Endodermal cell (in vitro differentiated cells): ENCODE data around the gene RPL21. TPM values are rescaled to one million over a fixed set of nuclear protein-coding genes. Genes with fewer than 3 reads are reported as not detected.
"Not testable (repeated sequence)": the region's sequence is repeated elsewhere in the genome, so short reads cannot be mapped to it uniquely, and the experiment has no call there.

ENCODE experiments used
- DNase-seq: peaks from one replicate; pipeline ENCODE4 v3.0.0-alpha.2; 2017
- H3K27ac ChIP-seq: 2 replicates; pipeline ENCODE4 v1.5.1; 2013; ENCODE audit warnings: mild to moderate bottlenecking, low read depth, low read length, moderate library complexity
- H3K27me3 ChIP-seq: 2 replicates; pipeline ENCODE4 v1.6.1; 2013; ENCODE audit warnings: mild to moderate bottlenecking, low read length, moderate library complexity; ENCODE audit not compliant: insufficient read depth, control insufficient read depth, poor library complexity, severe bottlenecking
- H3K36me3 ChIP-seq: 2 replicates; pipeline ENCODE4 v1.7.0; 2013; ENCODE audit warnings: mild to moderate bottlenecking, low read length, moderate library complexity; ENCODE audit not compliant: control insufficient read depth, insufficient read depth
- H3K4me1 ChIP-seq: one replicate; pipeline ENCODE4 v1.7.0; 2013; ENCODE audit warnings: low read length; ENCODE audit not compliant: control insufficient read depth, insufficient read depth
- H3K4me3 ChIP-seq: 2 replicates; pipeline ENCODE4 v1.5.1; 2013; ENCODE audit warnings: mild to moderate bottlenecking, low read length, moderate library complexity
- H3K9ac ChIP-seq: 2 replicates; pipeline ENCODE4 v1.6.1; 2013; ENCODE audit warnings: mild to moderate bottlenecking, low read length, moderate library complexity; ENCODE audit not compliant: poor library complexity, severe bottlenecking; ENCODE audit errors: extremely low read depth
- H3K9me3 ChIP-seq: 2 replicates; pipeline ENCODE4 v1.6.1; 2013; ENCODE audit warnings: mild to moderate bottlenecking, low read length, moderate library complexity; ENCODE audit not compliant: control insufficient read depth
- H3K27ac Mint-ChIP-seq: 2 replicates; pipeline ENCODE4 v1.8.0; 2020; ENCODE audit warnings: mixed read lengths
- H3K27me3 Mint-ChIP-seq: 2 replicates; pipeline ENCODE4 v1.8.0; 2021; ENCODE audit warnings: mild to moderate bottlenecking, mixed read lengths; ENCODE audit not compliant: insufficient read depth
- H3K36me3 Mint-ChIP-seq: 2 replicates; pipeline ENCODE4 v1.8.0; 2020; ENCODE audit warnings: low read depth, mixed read lengths
- H3K4me1 Mint-ChIP-seq: 2 replicates; pipeline ENCODE4 v1.8.0; 2020; ENCODE audit warnings: mixed read lengths
- H3K4me3 Mint-ChIP-seq: 2 replicates; pipeline ENCODE4 v1.8.0; 2020; ENCODE audit warnings: mild to moderate bottlenecking, moderate library complexity, mixed read lengths
- H3K9me3 Mint-ChIP-seq: 2 replicates; pipeline ENCODE4 v1.8.0; 2020; ENCODE audit warnings: mild to moderate bottlenecking, mixed read lengths
- CTCF ChIP-seq: fragments of 200-600 bp; sonication (generic); conservative IDR thresholded peaks from 2 replicates; pipeline ENCODE4 v1.5.0; 2021; ENCODE audit warnings: antibody characterized with exemption, mild to moderate bottlenecking
- WGBS, 2 experiments: methylation state at CpG; one replicate each; pipeline versions ENCODE4 v1.1.5 to v1.1.7; 2013; ENCODE audit warnings: missing lambda C conversion rate in 2 of 2, mixed read lengths in 1 of 2; ENCODE audit not compliant: insufficient coverage in 1 of 2, insufficient read length in 1 of 2; 5-methylcytosine and 5-hydroxymethylcytosine counted together
- total RNA-seq, 2 donors: library from RNA; stranded (reverse); fragmentation: NEBNext Ultra II Directional in 1 of 2; extraction: Animal tissue kit (Norgen Biotek cat#: 25700) in 1 of 2; gene quantifications; 2 replicates in 1 of 2; 3 replicates in 1 of 2; pipeline ENCODE4 v1.2.1, GENCODE V29; 2021

Gene RPL21
- total RNA-seq, 2 donors from 2014 or later = 882 to 975 TPM

- Histone ChIP-seq H3K27me3 (no peaks in the 10 kb centered on the region), H3K9ac (no peak overlapping the region), H3K27ac (no peak overlapping the region), H3K4me3 (no peak overlapping the region), H3K36me3 (no peaks in the 10 kb centered on the region), H3K4me1 (no peaks in the 10 kb centered on the region), H3K9me3 (no peaks in the 10 kb centered on the region)
- no peaks in the 10 kb centered on the region for H3K4me1 Mint-ChIP-seq
- WGBS, 2 experiments = 85 to 90% methylated on average over 6 to 8 of the region's 8 CpGs
- peaks cover 3% of the 10 kb centered on the region for H3K27me3 Mint-ChIP-seq
- no peak for DNase-seq
- H3K9me3 Mint-ChIP-seq = peaks cover 2% of the 10 kb centered on the region
- H3K27ac Mint-ChIP-seq = no peak overlapping the region
- no peaks in the 10 kb centered on the region for H3K36me3 Mint-ChIP-seq
- TF ChIP-seq CTCF = no peak
- H3K4me3 Mint-ChIP-seq = no peak overlapping the region
Observed at GRCh38 chr13:27296496-27296895, 45.1 kb downstream of the RPL21 start.

- H3K4me1 ChIP-seq = no peaks in the 10 kb centered on the region
- H3K27me3 ChIP-seq = no peaks in the 10 kb centered on the region
- no peak overlapping the region for H3K4me3 ChIP-seq
- Mint-ChIP-seq H3K27ac (no peak overlapping the region), H3K9me3 (peaks cover 7% of the 10 kb centered on the region), H3K4me3 (no peak overlapping the region), H3K4me1 (no peaks in the 10 kb centered on the region), H3K36me3 (no peaks in the 10 kb centered on the region), H3K27me3 (peaks cover 2% of the 10 kb centered on the region)
- H3K27ac ChIP-seq = no peak overlapping the region
- DNase-seq = no peak
- no peaks in the 10 kb centered on the region for H3K36me3 ChIP-seq
- no peak for TF ChIP-seq CTCF
- H3K9ac ChIP-seq = no peak overlapping the region
- WGBS, 2 experiments = 73 to 83% methylated on average over 3 to 5 of the region's 5 CpGs
- H3K9me3 ChIP-seq = no peaks in the 10 kb centered on the region
Observed at GRCh38 chr13:27298849-27299248, 47.5 kb downstream of the RPL21 start.

- H3K27me3 ChIP-seq, H3K36me3 ChIP-seq, H3K9ac ChIP-seq, H3K27me3 Mint-ChIP-seq, DNase-seq, H3K27ac ChIP-seq, H3K36me3 Mint-ChIP-seq, H3K4me3 ChIP-seq, H3K4me3 Mint-ChIP-seq, H3K9me3 Mint-ChIP-seq, H3K4me1 ChIP-seq, H3K9me3 ChIP-seq, H3K27ac Mint-ChIP-seq, H3K4me1 Mint-ChIP-seq: not testable (repeated sequence)
- WGBS, 2 experiments = 82 to 90% methylated on average over 3 to 7 of the region's 7 CpGs
Observed at GRCh38 chr13:27300406-27300805, 49.0 kb downstream of the RPL21 start.

GRCh38 chr13:27300941-27301586 lies 49.7 kb downstream of the RPL21 start:
- H3K27me3 Mint-ChIP-seq = no peaks in the 10 kb centered on the region

More at GRCh38 chr13:27300941-27301586, 49.7 kb downstream of the RPL21 start:
- Histone ChIP-seq H3K27me3 (no peaks in the 10 kb centered on the region), H3K9me3 (no peaks in the 10 kb centered on the region), H3K36me3 (no peaks in the 10 kb centered on the region), H3K9ac (no peak overlapping the region), H3K27ac (no peak overlapping the region), H3K4me1 (no peaks in the 10 kb centered on the region), H3K4me3 (no peak overlapping the region)
- Mint-ChIP-seq H3K4me3 (no peak overlapping the region), H3K36me3 (no peaks in the 10 kb centered on the region), H3K27ac (no peak overlapping the region), H3K9me3 (peaks cover 7% of the 10 kb centered on the region), H3K4me1 (no peaks in the 10 kb centered on the region)
- no peak for TF ChIP-seq CTCF
- no peak for DNase-seq
- WGBS, 2 experiments = 97 to 100% methylated on average over 2 to 6 of the region's 6 CpGs
